OCI-LY7 (cell line): ENCODE data around the gene PDGFB. TPM values are rescaled to one million over a fixed set of nuclear protein-coding genes. Genes with fewer than 3 reads are reported as not detected.

Experiments
- BruUV-seq: library from RNA; stranded (reverse); fragments of 400-500 nt; replicated peaks from 2 replicates; lab custom pipeline; 2021; lab: Mats Ljungman, UMichigan
- CTCF ChIA-PET: fragments of 300-600 bp; sonication (Branson Sonifier 250); formaldehyde crosslinking; loops from one replicate; lab custom pipeline; 2022; ENCODE audit warnings: antibody characterized with exemption; ENCODE audit not compliant: unreplicated experiment; lab: Charles Lee
- POLR2A ChIA-PET: fragments of 300-600 bp; sonication (Branson Sonifier 250); formaldehyde crosslinking; loops from one replicate; lab custom pipeline; 2022; ENCODE audit warnings: antibody characterized with exemption; lab: Charles Lee
- DNase-seq: peaks from one replicate; pipeline ENCODE4 v3.0.0-alpha.2; 2015; ENCODE audit warnings: low spot score
- H2AFZ ChIP-seq: fragments of 200-600 bp; sonication (generic), shearing (Covaris generic); 2 replicates; pipeline ENCODE4 v1.6.1; 2014; ENCODE audit warnings: mild to moderate bottlenecking, antibody characterized with exemption, low read length, moderate library complexity
- H3K27ac ChIP-seq: fragments of 200-600 bp; sonication (generic); 2 replicates; pipeline ENCODE4 v1.5.1; 2014; ENCODE audit warnings: mixed run types, low read depth, mild to moderate bottlenecking, moderate library complexity, low read length, inconsistent platforms; ENCODE audit not compliant: poor library complexity, severe bottlenecking
- H3K36me3 ChIP-seq: fragments of 200-600 bp; sonication (generic); 2 replicates; pipeline ENCODE4 v1.6.1; 2014; ENCODE audit warnings: mild to moderate bottlenecking, antibody characterized with exemption, low read length, moderate library complexity, mixed read lengths; ENCODE audit not compliant: insufficient read depth
- H3K4me1 ChIP-seq: fragments of 200-600 bp; sonication (generic); 2 replicates; pipeline ENCODE4 v1.5.1; 2014; ENCODE audit warnings: mild to moderate bottlenecking, low read length; ENCODE audit not compliant: insufficient read depth, poor library complexity, severe bottlenecking
- H3K4me2 ChIP-seq: fragments of 200-600 bp; sonication (generic); 2 replicates; pipeline ENCODE4 v1.6.1; 2014; ENCODE audit warnings: mild to moderate bottlenecking, low read length
- H3K4me3 ChIP-seq: fragments of 200-600 bp; sonication (generic); 2 replicates; pipeline ENCODE4 v1.5.1; 2014; ENCODE audit warnings: mild to moderate bottlenecking, low read depth, low read length; ENCODE audit not compliant: poor library complexity, severe bottlenecking
- H3K79me2 ChIP-seq: fragments of 200-600 bp; sonication (generic); 2 replicates; pipeline ENCODE4 v1.6.1; 2016; ENCODE audit warnings: low read depth, mild to moderate bottlenecking, low read length, moderate library complexity, mixed read lengths; ENCODE audit not compliant: insufficient read depth
- H3K9me2 ChIP-seq: fragments of 200-600 bp; sonication (generic); 2 replicates; pipeline ENCODE4 v1.6.1; 2016; ENCODE audit warnings: mild to moderate bottlenecking, low read length, mixed read lengths; ENCODE audit not compliant: insufficient read depth
- H3K9me3 ChIP-seq: fragments of 200-600 bp; sonication (generic); 2 replicates; pipeline ENCODE4 v1.6.1; 2014; ENCODE audit warnings: mild to moderate bottlenecking, mixed run types, low read length, mixed read lengths
- H4K20me1 ChIP-seq: fragments of 200-600 bp; sonication (generic); 2 replicates; pipeline ENCODE4 v1.6.1; 2014; ENCODE audit warnings: mild to moderate bottlenecking, antibody characterized with exemption, low read length, moderate library complexity, mixed read lengths; ENCODE audit not compliant: insufficient read depth
- CTCF ChIP-seq: fragments of 200-600 bp; sonication (generic); conservative IDR thresholded peaks from 2 replicates; pipeline ENCODE4 v1.5.1; 2014; ENCODE audit warnings: mild to moderate bottlenecking, antibody characterized with exemption, low read length, moderate library complexity, mixed read lengths
- EZH2phosphoT487 ChIP-seq: fragments of 200-600 bp; sonication (generic); IDR thresholded peaks from 2 replicates; pipeline ENCODE4 v1.6.1; 2018; ENCODE audit warnings: low read depth, borderline replicate concordance, mild to moderate bottlenecking, mixed run types, antibody characterized with exemption, low read length, moderate library complexity, mixed read lengths
- intact Hi-C: fragments of 100-400 bp; cut with micrococcal nuclease; formaldehyde crosslinking; loops from one replicate; pipeline ENCODE4 v1.10.0; 2022; ENCODE audit not compliant: unreplicated experiment
- total RNA-seq, 2 experiments: library from RNA; depleted of rRNA in 1 of 2; stranded (reverse); fragments of >200 nt in 1 of 2; shearing (Covaris generic) in 1 of 2; gene quantifications; 2 replicates each; pipeline ENCODE4 v1.2.3, GENCODE V29; 2014 to 2022

Gene PDGFB
- total RNA-seq, 2 experiments from 2014 or later, result 0.27 TPM; not detected in 1

GRCh38 chr22:39256979-39257378, 12.2 kb upstream of the PDGFB start:
- no peaks in the 10 kb centered on the region for H3K79me2 ChIP-seq
- no peak for DNase-seq
- no peak for TF ChIP-seq EZH2phosphoT487
- no peak for TF ChIP-seq CTCF
- no peak overlapping the region for H3K4me2 ChIP-seq
- H3K27ac ChIP-seq, result no peak overlapping the region
- CTCF ChIA-PET, result no interaction called here
- peaks cover 5% of the 10 kb centered on the region for H3K4me1 ChIP-seq
- POLR2A ChIA-PET, result no interaction called here
- H4K20me1 ChIP-seq, result no peaks in the 10 kb centered on the region; the same call in 1 of the 2 replicates
- H3K36me3 ChIP-seq, result no peaks in the 10 kb centered on the region
- H3K9me2 ChIP-seq, result no peaks in the 10 kb centered on the region
- H3K9me3 ChIP-seq, result no peaks in the 10 kb centered on the region
- H3K4me3 ChIP-seq, result no peak overlapping the region
- intact Hi-C loops, result no loop called here
- H2AFZ ChIP-seq, result no peak overlapping the region
- no TSS peak for BruUV-seq

GRCh38 chr22:39256186-39256552, 11.4 kb upstream of the PDGFB start:
- no peak for DNase-seq
- Histone ChIP-seq H4K20me1 (no peaks in the 10 kb centered on the region; the same call in 1 of the 2 replicates), H3K4me2 (no peak overlapping the region), H3K79me2 (no peaks in the 10 kb centered on the region), H3K4me3 (no peak overlapping the region), H3K9me2 (no peaks in the 10 kb centered on the region), H2AFZ (no peak overlapping the region), H3K27ac (no peak overlapping the region), H3K9me3 (no peaks in the 10 kb centered on the region), H3K4me1 (peaks cover 5% of the 10 kb centered on the region), H3K36me3 (no peaks in the 10 kb centered on the region)
- TF ChIP-seq CTCF (no peak), EZH2phosphoT487 (no peak)
- ChIA-PET CTCF (no interaction called here), POLR2A (no interaction called here)
- intact Hi-C loops, result no loop called here
- BruUV-seq, result no TSS peak

- BruUV-seq, result no TSS peak
- no peak overlapping the region for H2AFZ ChIP-seq
- H3K4me1 ChIP-seq, result peaks cover 5% of the 10 kb centered on the region
- POLR2A ChIA-PET, result no interaction called here
- no peak for DNase-seq
- H3K36me3 ChIP-seq, result no peaks in the 10 kb centered on the region
- no peaks in the 10 kb centered on the region for H3K9me3 ChIP-seq
- H3K79me2 ChIP-seq, result no peaks in the 10 kb centered on the region
- H3K27ac ChIP-seq, result no peak overlapping the region
- CTCF ChIA-PET, result no interaction called here
- no peak overlapping the region for H3K4me2 ChIP-seq
- TF ChIP-seq EZH2phosphoT487, result no peak
- TF ChIP-seq CTCF, result no peak
- no peaks in the 10 kb centered on the region; the same call in 1 of the 2 replicates for H4K20me1 ChIP-seq
- no peak overlapping the region for H3K4me3 ChIP-seq
- no peaks in the 10 kb centered on the region for H3K9me2 ChIP-seq
- intact Hi-C loops, result no loop called here
Observed at GRCh38 chr22:39255449-39256185, 10.8 kb upstream of the PDGFB start.
